NCI-H446 (cell line): ENCODE measurements around the gene GPR75.
"Not testable (repeated sequence)": the region's sequence is repeated elsewhere in the genome, so short reads cannot be mapped to it uniquely, and the experiment has no call there.

Experiments
- DNase-seq, 2 experiments: peaks; one replicate each; lab custom pipeline; 2025; lab: John Stamatoyannopoulos, UW

Gene GPR75

DNA sequence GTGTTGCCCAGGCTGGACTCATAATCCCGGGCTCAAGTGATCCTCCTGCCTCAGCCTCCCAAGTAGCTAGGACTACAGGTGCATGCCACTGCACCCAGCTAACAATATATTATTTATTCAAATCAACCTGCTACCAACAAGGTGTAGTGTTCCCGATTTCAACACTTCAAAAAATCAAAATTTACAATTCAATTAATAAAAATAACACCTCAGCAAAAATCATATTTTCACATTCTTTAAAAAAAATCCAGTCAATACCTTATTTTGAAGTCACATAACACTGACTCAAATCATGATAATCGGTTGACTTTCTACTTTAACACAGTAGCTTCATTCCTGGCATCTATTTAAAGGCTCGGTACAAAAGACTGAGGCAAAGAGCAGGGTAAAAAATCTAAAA is 7.2 kb downstream of the GPR75 start:
- DNase-seq, result no peak

DNA sequence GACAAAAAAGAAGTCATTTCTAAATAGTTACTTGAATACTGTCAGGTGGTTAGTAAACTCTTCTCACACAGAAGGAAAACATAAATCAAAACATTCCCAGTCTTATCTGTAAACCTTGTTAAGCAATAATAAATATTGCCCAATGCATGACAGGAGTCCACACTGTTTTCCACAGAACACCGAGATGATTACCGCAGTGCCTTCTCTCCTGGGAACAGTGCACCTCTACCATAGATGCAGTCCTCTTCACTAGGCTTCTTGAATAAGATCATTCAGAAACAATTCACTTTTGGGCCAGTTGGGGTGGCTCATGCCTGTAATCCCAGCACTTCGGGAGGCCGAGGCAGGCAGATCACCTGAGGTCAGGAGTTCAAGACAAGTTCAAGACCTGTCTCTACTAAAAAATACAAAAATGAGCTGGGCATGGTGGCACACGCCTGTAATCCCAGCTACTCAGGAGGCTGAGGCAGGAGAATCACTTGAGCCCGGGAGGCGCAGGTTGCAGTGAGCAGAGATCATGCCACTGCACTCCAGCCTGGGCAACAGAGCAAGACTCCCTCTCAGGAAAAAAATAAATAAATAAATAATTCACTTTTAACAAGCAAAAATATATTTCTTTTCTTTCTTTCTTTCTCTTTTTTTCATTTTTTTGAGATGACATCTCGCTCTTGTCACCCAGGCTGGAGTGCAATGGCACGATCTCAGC is 8.6 kb downstream of the GPR75 start:
- DNase-seq, result not testable (repeated sequence)

DNA sequence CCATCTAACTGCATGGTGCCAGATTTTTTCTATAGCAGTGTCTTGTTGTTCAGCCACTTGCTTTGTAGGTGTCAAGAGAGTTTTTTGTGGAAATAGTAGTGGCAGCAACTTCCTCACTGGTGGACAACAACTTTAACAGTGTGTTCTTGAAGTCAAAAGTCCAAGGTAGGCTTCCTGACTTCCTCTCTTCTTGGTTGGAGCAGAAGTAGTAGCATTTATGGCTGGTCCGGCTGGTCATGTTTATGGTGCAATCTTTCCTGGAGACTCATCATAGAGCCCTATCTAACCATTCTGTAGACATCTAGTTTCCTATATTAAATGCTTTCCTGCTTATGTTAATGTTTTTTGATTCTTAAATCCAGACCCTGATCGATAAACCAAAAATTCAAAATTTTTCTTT is 11.7 kb downstream of the GPR75 start:
- DNase-seq, result no peak

GRCh38 chr2:53843595-53843994 is 16.2 kb downstream of the GPR75 start:
- DNase-seq, result no peak

- no peak for DNase-seq
These were observed 16.9 kb downstream of the GPR75 start for GRCh38 chr2:53842891-53843290.

- DNase-seq, result not testable (repeated sequence)
These were observed 18.1 kb downstream of the GPR75 start for GRCh38 chr2:53841651-53842050.

DNA sequence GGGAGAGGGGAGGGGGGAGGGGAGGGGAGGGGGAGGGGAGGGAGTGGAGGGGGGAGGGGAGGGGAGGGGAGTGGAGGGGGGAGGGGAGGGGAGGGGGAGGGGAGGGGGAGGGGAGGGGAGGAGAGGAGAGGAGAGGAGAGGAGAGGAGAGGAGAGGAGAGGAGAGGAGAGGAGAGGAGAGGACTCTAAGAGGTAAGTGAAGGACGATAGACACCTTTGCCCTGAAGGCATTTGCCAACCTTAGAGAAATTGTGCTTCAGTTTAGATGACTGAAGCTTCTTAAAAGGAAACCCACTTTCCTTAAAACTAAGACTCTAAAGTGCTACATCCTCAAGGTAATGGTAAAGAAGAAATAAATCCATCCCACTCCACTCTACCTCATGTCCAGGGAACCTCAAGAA is 19.2 kb downstream of the GPR75 start:
- no peak for DNase-seq

DNA sequence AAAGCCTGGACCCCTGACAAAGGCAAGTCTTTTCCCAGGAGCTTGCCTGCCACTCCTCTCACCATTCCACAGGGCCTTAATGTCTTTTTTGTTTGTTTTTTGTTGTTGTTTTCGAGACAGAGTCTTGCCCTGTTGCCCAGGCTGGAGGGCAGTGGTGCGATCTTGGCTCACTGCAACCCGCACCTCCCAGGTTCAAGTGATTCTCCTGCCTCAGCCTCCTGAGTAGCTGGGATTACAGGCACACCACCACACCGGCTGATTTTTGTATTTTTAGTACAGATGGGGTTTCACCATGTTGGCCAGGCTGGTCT is 29.8 kb downstream of the GPR75 start:
- not testable (repeated sequence) for DNase-seq

DNA sequence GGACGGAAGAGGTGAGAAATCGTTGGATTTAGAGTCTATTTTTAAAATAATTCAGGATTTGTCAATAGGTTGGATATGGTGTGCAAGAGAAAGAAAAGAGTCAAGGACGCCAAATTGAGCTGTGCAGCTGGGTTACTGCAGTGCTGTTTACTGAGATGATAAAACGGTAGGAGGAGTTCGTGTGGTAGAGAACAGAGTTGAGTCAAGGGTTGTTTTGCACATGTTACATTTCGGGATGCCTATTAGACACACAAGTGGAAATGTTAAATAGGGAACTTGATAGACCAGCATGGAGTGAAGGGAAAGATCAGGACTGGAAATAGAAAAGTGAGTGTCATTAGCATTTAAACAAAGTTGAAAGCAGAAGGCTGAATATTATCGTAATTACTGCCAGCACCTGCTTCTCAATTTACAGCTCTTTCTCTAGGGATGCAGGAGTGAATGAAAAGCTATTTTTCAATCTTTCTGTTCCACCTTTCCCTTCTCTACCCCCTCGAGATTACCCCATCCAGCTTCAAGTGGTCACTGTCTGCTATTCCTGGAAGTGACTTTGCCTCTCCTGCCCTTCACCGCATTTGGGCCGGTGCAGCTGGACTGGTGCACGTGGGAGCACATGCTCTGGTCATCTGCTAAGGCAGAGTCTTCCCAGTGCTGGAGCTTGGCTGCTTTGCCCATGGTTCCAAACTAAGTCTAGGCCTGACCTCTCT is 30.3 kb downstream of the GPR75 start:
- no peak for DNase-seq

GRCh38 chr2:53828331-53828730 is 31.4 kb downstream of the GPR75 start:
- no peak for DNase-seq

DNA sequence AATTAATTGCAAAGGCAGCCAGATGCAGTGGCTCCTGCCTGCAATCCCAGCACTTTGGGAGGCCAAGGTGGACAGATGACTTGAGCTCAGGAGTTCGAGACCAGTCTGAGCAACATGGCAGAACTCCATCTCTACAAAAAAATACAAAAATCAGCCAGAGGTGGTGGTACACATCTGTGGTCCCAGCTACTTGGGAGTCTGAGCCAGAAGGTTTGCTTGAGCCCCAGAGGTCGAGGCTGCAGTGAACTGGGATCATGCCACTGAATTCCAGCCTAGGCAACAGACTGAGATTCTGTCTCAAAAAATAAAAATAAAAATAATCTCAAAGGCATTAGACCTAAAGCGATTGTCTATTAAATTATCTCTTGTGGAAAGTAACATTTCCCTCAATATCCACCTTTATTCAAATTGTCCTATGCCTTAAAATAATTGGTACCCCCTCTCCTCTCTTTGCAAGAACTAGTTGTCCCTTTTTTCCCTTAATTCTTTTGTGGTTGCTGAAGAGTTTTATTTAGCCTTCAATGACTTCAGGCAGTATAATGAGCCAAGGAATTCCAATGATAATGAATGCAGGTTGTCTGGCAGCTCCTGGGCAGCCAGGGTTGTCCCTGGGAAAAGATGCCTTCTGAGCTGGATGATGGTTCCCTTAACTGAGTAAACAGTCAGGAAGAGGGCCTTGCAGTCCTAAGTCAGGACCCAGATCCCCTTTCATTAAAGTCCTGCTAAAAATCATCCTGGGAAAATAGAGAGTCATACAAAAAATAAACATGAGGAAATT is 32.2 kb downstream of the GPR75 start:
- no peak for DNase-seq

DNA sequence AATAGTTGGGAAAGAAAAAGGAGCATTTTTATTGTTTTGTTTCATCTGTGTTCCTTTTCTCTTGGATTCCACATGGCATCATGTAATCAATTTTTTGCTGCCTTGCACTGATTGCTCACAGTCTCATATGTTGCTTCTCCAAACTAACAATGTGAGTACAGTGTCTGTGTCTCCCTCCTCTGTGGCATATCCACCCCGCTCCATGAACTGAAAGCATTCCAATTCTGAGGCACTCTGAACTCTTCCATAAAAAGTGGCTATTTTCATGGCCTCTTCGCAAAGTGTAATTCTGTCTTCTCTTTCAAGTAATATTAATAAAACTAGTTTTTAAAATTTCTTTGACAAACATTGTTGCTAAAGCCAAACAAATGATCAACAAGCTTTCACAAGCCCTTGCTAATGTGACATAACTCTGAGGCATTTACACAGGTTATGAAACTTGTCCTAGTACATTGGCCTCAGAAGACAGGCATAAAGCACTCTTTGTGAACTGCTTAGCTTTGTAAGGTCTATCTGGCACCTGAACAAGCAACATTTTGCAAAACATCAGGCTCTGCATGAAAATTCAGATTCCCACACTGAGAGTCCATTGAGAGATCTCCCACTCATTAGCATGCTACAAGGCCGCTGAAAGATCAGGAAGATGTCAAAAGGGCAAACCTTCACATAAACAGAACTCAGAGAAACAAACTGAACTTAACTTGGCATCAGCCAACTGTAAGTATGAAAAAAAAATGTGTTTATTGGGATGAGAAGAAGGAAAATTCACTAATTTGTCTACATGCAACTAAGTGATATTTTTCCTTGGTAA is 33.0 kb downstream of the GPR75 start:
- DNase-seq, result no peak

- DNase-seq, result no peak
These were observed 33.7 kb downstream of the GPR75 start for GRCh38 chr2:53826030-53826410.

DNA sequence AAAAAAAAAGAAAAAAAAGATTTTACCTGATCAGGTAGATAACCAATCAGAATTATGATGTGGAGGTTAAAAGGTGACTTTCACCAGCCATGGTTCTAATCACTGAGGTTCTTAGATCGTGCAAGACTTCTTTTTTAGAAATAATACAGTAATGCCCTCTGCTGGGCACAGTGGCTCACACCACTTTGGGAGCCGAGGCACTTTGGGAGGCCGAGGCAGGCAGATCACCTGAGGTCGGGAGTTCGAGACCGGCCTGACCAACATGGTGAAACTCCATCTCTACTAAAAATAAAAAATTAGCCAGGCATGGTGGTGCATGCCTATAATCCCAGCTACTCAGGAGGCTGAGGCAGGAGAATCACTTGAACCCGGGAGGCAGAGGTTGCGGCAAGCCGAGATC is 36.1 kb downstream of the GPR75 start:
- not testable (repeated sequence) for DNase-seq

DNA sequence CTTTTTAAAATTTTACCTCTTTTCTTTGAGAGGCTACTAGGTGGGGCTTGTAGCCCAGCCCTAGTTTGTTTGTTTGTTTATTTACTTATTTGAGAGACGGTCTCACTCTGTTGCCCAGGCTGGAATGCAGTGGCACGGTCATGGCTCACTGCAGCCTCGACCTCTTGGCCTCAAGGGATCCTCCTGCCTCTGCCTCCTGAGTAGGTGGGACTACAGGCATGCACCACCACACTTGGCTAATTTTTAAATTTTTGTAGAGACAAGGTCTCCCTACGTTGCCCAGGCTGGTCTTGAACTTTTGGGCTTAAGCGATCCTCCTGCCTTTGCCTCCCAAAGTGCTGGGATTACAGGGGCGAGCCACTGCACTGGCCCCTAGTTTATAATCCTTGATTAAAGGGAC is 38.0 kb downstream of the GPR75 start:
- DNase-seq, result no peak

- no peak for DNase-seq
These were observed 39.1 kb downstream of the GPR75 start for GRCh38 chr2:53820711-53821110.

DNA sequence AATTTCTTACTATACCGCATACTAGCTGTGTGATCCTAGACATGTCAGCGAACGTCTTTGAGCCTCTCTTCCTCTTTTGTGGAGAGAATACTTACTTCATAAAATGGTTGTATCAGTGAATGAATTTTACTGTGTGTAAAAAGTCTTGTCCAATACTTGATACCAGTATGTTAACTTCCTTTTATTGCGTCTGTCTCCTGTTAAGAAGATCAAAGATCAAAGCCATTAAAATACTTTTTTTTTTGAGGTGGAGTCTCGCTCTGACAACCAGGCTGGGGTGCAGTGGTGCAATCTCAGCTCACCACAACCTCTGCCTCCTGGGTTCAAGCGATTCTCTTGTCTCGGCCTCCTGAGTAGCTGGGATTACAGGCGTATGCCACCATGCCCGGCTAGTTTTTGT is 39.7 kb downstream of the GPR75 start:
- no peak for DNase-seq

GRCh38 chr2:53819634-53820033 is 40.1 kb downstream of the GPR75 start:
- DNase-seq, result no peak

- DNase-seq, result no peak
These were observed 40.8 kb downstream of the GPR75 start for GRCh38 chr2:53818854-53819435.

DNA sequence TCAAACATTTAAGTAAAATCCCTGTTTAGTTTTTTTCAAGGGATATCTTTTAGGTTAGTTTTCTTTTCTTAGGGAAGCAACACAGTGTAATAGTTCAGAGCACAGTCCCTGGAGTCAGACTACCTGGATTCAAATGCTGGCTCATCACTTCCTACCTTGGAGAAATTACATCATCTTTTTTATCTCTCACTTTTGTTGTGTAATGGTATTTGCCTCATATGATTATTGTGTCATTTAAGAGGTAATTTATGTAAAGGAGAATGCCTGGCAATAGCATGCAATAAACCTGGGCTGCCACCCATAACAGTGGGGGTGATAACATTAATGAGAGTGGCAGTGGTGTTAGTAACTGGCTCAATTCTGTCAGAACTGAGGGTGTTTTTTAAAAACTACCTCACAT is 46.6 kb downstream of the GPR75 start:
- DNase-seq, result no peak

DNA sequence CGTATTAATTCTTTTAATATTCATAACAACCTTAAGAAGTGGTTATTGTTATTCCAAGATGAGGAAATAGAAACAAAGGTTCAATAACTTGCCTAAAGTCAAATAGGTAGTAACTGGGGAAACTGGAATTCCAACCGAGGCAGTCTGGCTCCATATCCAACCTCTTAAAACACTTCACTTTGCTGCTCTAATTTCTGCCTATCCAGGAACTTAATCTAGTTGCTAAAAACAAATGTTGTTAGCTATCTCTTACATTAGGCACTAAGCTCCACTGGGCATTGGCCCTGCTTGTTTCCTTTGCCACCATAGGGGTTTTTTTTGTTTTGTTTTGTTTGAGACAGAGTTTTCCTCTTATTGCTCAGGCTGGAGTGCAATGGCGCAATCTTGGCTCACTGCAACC is 48.2 kb downstream of the GPR75 start:
- DNase-seq, result no peak
